NCI-H128 (cell line): ENCODE data around the gene PPARA.
"Not testable (repeated sequence)": the region's sequence is repeated elsewhere in the genome, so short reads cannot be mapped to it uniquely, and the experiment has no call there.

Experiments
- DNase-seq: peaks from one replicate; lab custom pipeline; 2025; ENCODE audit not compliant: unreplicated experiment; lab: John Stamatoyannopoulos, UW

PPARA gene

GRCh38 chr22:46125816-46126765 is 24.2 kb upstream of the PPARA start:
- no peak for DNase-seq

- DNase-seq: no peak
These were observed 23.4 kb upstream of the PPARA start for GRCh38 chr22:46126853-46127385.

- no peak for DNase-seq
These were observed 22.8 kb upstream of the PPARA start for GRCh38 chr22:46127556-46127955.

DNA sequence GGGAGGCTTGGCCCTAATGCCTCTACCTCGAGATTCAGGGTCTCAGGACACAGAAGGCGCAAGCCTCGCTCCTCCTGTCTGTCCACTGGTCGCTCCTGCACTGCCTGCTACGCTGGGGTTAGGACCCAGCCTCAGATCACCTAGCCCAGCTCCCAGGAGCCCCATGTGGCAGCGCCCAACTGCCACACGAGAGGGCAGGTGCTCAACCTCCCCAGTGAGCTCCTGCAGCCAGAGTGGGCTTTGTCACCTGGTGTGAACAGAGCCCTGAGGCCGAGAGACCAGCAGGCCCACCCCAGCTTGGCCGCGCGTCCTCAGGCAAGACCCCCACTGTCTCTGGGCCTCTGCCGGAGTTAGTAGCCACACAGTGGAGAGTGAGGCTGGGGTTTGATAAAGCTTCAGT is 21.7 kb upstream of the PPARA start:
- no peak for DNase-seq

DNA sequence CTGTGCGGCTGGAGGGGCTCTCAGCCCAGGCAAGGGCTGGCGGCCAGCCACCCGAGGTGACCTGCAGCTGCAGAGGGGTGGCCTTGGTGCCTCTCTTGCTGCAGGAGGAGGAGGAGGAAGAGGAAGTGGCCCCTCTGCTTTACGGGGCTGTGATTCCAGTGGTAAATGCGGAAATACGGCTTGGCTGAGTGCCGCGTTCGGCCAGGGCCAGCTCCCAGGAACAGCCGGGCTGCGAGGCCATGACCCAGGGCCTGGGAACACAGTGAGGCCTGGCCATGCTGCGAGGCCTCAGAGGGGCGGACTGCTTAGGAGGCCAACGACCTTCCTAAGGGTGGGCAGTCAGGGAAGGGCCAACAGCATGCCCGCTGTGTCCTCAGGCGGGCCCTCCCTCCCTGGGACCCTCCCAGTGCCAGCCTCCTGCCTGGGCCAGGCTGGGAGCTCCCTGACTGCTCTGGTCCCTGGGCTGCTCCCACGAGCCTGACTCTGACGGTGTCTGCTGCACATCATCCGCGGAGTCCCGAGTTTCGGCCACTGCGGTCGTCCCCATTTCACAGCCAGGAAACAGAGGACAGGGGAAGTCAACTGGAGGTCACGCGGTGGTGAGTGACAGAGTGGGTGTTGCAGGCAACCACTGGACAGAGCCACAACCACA is 20.8 kb upstream of the PPARA start:
- no peak for DNase-seq

DNA sequence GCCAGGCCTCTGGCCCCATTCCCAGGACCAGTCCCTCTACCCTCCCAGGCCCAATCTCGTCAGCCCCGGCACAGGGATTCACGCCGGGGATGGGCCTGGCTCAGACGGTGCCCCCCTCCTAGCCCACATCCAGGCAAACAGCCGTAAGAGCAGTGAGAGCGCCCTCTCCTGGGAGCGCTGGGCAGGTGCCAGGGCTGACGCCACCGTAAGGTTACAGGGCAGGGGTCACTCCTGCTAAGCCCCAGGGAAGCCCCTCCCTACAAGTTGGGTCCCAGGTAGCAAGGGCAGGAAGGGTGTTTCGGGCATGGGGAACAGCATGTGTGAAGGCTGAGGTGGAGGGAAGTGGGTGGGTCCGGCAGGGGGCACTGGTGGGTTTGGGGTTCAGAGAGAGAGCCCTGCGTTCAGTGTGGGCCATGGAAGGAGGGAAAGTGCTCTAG is 19.2 kb upstream of the PPARA start:
- no peak for DNase-seq

- not testable (repeated sequence) for DNase-seq
These were observed 18.0 kb upstream of the PPARA start for GRCh38 chr22:46132193-46132829.

DNA sequence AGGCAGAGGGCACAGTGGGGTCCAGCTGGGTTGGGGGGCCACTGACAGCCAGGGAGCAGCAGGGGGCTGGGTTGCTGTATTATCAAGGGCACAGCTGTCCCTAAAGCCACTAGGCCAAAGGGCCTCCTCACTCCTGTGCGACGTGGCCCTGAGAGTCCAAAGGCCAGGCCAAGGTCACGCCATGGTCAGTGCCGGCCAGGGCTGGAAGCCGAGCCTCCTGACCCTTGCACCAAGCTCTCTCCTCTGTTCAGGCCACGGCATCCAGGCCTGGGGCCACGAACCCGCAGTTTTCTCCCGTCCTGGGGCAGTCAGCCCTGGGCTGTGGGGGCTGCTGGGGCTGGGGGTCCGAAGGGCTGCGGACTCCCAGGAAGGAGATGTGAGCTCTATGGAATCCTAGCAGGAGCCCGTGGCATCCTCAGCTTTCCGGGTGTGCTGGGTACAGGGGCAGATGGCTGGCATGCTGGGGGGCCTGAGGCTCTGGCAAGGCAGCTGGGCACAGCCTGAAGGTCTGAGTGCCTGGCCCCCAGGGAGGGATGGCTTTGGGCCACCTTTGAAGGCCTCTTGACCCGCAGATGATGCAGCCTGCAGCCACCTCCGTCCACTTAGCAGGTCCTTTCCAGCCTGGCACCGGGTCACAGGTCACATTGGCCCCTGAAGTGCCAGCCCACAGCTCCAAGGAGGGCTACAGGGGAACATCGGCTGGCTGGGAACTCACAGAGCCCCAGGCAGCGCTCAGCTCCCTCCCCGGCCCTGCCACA is 17.3 kb upstream of the PPARA start:
- no peak for DNase-seq

- DNase-seq: no peak
These were observed 16.8 kb upstream of the PPARA start for GRCh38 chr22:46133588-46133855.

- no peak for DNase-seq
These were observed 16.1 kb upstream of the PPARA start for GRCh38 chr22:46134111-46134705.

DNA sequence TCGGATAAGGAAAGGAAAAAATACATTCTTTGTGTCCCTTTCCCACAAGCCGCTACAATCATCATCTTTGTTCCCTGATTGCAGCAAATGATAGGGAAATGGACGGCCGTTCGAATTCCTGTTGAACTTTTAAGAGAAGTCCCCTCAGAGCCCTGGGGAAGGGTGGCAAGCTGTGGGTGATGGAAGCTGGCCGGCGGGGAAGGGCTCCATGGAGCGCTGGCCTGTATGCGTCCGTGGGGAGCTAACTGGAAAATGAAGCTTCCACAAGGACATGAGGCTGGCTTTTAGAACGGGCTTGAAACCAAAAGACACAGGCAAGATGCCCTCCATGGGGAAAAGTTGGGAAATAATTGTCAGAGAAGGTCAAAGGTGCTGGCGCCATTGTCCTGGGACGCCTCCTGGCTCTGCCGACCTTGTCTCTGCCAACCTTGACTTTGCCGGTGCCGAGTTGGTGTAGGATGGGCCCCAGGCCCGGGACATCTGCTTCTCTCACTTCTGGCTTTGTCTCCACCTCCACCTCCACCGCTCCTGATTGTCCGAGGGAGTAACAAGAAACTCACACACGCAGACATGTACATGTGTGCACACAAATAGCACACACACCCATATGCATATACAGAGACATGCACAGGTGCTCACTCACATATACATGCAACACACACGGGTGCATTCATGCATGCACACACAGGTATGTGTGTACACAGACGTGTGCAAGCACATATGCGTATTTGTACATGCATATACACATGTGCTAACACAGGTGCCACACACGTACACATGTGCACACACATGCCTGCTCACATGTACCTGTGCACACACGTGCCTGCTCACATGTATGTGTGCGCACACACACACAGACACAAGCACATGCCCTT is 14.5 kb upstream of the PPARA start:
- DNase-seq: no peak

DNA sequence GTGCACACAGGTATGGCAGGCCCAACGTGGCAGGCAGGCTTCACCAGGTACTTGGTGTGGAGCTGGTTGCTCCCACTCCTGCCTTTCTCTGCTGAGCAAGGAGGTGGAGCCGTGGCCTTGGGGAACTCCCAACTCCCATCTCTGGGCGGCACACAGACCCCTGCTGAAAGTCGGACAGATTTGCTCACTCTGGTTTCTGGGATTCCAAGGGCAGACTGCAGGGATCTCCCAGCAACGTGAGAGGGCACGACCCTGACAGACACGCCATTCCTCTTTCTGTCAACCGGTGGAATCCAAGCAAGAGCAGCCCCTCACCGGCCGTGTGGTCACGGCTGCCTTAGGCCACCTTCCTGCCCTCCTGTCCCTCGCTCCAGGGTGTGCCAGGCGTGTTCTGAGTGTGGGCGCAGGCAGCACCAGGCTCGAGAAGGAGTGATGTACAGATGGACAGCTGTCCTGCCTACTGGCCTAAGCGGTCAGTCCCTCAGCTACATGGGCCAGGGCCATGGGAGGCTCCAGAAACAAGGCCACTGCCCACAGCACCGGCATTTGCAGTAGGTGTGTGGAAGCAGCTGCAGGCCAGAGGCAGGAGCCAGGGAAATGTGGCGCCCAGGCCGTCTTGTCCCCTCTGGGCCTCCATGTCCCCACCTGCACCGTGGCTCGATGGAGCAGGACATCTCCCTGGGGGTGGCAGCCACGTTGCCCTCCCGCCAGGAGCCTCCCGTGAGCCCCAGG is 13.7 kb upstream of the PPARA start:
- no peak for DNase-seq

DNA sequence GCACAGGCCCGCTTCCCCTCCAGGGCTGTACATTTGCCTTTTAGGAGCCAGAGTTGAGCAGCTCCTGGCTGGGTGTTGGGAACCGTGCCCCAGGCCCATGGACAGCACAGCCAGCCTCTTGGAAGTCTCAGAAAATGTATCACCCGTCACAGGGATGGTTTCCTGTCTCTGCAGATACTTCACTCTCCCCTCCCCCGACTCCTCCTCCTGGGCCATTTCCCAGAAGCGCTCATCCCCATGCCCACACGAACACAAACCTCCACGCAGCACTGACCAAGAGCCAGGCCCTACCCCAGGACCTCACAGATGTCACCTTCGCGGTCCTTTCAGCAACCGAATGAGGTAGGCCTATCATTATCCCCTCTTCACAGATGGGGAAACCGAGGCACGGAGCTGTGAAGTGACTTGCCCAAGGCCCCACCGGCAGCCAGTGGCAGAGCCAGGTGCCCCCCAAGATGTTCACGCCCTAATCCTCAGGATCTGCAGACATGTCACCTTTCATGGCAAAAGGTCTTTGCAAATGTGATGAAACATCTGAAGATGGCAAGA is 13.0 kb upstream of the PPARA start:
- DNase-seq: no peak

- no peak for DNase-seq
These were observed 12.1 kb upstream of the PPARA start for GRCh38 chr22:46138058-46138797.

DNA sequence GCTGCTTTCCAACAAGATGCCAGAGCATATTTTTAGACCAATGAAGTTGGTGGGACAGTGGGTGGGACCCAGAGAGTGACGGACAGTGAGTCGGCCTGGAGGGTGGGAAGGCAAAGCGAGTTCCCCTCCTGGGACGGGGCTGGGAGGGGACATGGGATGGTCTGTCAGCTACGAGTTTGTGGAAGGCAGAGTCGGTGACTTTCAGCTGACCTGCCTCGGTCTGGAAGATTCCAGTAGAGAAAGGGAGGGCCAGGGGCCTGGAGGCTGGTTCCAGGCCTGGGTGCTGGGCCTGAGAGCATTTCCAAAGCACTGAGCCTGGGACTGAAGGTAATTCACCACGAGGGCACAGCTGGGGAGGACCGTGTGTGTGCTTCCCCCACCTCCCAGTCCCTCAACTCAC is 10.9 kb upstream of the PPARA start:
- not testable (repeated sequence) for DNase-seq

GRCh38 chr22:46139895-46140350 is 10.4 kb upstream of the PPARA start:
- DNase-seq: no peak

DNA sequence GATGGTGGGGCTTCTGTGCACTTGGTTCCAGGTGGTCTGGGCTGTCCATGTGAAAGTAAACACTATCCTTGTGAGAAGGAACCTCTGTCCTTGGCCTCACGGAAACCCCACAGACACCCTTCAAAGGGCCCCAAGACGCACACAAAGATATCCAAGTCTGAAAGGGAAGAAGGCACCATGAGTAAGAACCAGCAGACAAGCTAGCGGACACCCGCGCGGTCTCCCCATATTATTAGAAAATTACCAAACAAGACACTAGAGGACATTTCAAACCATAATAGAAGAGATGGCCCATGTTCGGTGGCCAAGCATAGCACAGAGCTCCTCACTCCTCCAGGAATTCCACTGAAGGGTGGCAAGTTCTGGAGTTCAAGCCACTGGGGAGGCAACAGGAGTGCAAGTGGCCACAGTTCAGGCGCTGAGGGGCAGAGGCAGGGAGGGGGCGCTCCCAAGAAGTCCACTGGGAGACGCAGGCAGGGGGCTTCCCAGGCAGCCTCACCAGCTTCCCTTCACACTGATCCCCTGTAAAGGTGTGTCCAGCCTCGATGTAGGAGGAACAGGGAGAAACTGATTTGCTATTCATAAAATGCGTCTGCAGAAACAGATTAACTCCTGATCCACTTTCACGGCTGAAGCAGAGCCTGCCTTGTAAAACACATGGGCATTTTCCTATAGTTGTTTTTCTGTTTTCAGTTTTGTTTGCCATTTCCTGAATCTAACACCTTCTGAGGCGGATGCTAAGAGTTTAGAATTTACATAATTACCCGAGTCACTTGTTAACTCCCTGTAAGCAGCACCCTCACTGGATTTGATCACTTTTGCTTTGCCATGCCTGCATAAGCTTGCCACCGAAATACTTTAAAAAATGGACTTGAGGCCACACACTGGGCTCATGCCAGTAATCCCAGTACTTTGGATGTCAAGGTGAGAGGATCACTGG is 9.1 kb upstream of the PPARA start:
- no peak for DNase-seq
